Cardiac fibroblast (primary cell): ENCODE data around the gene OPALIN.
"Not testable (repeated sequence)": the region's sequence is repeated elsewhere in the genome, so short reads cannot be mapped to it uniquely, and the experiment has no call there.

Experiments
- DNase-seq, 2 donors: peaks; one replicate each; pipeline versions ENCODE4 v3.0.0 to v3.0.0-alpha.2; 2010; ENCODE audit warnings: low read depth in 2 of 2
- H3K4me3 ChIP-seq, 2 donors: replicated peaks in 1 of 2; 1 replicate in 1 of 2; 2 replicates in 1 of 2; pipeline ENCODE4 v1.5.1; 2011; ENCODE audit warnings: low read depth in 2 of 2, low read length in 2 of 2, mild to moderate bottlenecking in 2 of 2, moderate library complexity in 1 of 2
- CTCF ChIP-seq: IDR thresholded peaks from one replicate; pipeline ENCODE4 v1.5.1; 2011; ENCODE audit warnings: low read depth, mild to moderate bottlenecking, low read length, inconsistent platforms

Gene OPALIN

DNA sequence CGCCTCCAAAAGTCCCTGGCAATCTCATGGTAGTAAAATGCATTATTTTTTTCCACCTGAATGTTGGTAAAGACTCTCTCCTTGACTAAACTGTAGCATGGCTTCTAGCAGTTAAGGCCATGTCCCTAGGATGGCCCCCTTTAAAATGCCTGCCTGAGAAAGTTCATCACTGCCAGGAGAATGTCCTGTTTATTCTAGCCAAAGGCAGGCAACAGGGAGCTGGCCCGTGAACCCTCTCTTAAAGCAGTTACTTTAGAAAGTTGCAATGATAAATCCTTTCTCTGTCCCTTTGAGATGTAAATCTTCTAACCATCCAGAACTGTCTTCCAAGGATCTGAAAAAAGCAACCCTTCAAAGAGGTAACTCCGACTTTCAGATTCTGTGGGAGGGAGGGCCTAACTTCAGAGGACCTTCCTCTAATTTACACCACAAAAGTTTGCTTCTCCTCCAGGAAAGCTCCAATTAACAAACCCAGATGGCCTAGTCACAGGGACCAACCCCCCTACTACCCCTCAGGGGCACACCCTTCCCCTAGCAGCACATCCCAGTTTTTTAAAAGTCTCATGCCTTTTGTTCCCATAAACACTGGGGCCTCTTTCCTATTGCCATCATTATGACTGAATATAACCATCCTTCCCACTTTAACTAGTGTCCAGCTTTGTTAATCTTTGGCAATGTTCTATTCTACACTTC is 49.0 kb downstream of the OPALIN start:
- no peak overlapping the region for H3K4me3 ChIP-seq
- TF ChIP-seq CTCF: no peak
- no peak for DNase-seq

DNA sequence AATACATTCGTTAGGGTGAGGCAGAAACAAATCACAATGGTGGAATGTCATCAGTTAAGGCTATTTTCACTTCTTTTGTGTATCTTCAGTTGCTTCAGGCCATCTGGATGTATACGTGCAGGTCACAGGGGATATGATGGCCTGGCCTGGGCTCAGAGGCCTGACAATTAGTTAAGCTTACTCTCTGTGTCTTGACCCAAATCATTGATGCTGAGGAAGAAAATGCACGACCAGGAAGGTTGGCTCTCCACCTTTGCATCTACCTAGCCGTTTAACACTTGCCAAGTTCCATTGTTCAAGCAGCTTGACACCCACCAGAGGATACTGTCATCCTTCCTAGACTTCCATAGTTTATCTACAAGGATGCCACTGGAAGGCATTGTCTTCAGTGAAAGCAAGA is 49.9 kb downstream of the OPALIN start:
- not testable (repeated sequence) for DNase-seq, H3K4me3 ChIP-seq

GRCh38 chr10:96306516-96306915 is 52.3 kb downstream of the OPALIN start:
- DNase-seq: no peak
- no peak overlapping the region for H3K4me3 ChIP-seq
- TF ChIP-seq CTCF: no peak

- DNase-seq: no peak
- no peak for TF ChIP-seq CTCF
- H3K4me3 ChIP-seq: no peak overlapping the region
Measured at GRCh38 chr10:96305019-96305418, 53.8 kb downstream of the OPALIN start.

GRCh38 chr10:96304230-96304629 is 54.6 kb downstream of the OPALIN start, which contains the start of gene DNTT:
Gene DNTT, plus strand, starts transcription at chr10:96304434. Its CDS starts 64 bp downstream, at chr10:96304498.
- no peak within 1 kb of the TSS for H3K4me3 ChIP-seq
- no peak for TF ChIP-seq CTCF
- no peak for DNase-seq

DNA sequence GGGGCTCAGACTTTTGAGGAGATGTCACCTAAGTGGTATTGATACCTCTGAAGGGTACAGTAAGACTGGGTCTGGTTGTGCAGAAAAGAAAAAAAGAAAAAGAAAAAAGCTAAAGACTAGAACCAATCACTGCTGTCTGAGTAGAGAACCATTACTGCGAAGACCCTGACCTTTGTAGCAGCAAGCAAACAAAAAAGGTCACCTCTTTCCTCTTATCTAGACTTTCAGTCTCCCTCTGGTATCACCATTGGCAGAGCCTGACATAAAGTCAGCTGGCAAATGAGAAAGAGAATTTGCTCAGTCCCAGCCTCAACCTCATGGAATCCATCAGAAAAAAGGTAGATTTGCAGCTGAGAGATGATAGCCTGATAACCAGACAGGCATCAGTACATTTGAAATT is 57.2 kb downstream of the OPALIN start:
- no peak for TF ChIP-seq CTCF
- no peak for DNase-seq
- no peak overlapping the region for H3K4me3 ChIP-seq

- TF ChIP-seq CTCF: no peak
- no peak overlapping the region for H3K4me3 ChIP-seq
- DNase-seq: no peak
Measured at GRCh38 chr10:96299383-96299782, 59.4 kb downstream of the OPALIN start.
